Measurements from ENCODE around the gene EXOSC9.

GRCh38 chr4:121838136-121838535 lies 37.0 kb downstream of the EXOSC9 start:
- TF ChIP-seq EP300 (IDR thresholded peaks at IDR 0.05) (no peak), CTCF (IDR thresholded peaks at IDR 0.05) (no peak)

Data from esophagus muscularis mucosa (tissue), 3 donors.